DND-41 (cell line): ENCODE results near the gene FBXO47.

ENCODE experiments used
- EZH2 ChIP-seq: IDR thresholded peaks from 3 replicates; pipeline ENCODE4 v1.6.1; 2012; ENCODE audit warnings: borderline replicate concordance, low read depth, mild to moderate bottlenecking, moderate library complexity, low read length, inconsistent platforms; ENCODE audit not compliant: severe bottlenecking
- TF ChIP-seq, protein P1 (sequence below): IDR thresholded peaks from 2 replicates; pipeline ENCODE4 v1.5.1; 2012; ENCODE audit warnings: borderline replicate concordance, low read length, moderate library complexity, mild to moderate bottlenecking; ENCODE audit not compliant: poor library complexity, severe bottlenecking; ENCODE audit errors: extremely low read depth

- TF ChIP-seq, protein P1, sequence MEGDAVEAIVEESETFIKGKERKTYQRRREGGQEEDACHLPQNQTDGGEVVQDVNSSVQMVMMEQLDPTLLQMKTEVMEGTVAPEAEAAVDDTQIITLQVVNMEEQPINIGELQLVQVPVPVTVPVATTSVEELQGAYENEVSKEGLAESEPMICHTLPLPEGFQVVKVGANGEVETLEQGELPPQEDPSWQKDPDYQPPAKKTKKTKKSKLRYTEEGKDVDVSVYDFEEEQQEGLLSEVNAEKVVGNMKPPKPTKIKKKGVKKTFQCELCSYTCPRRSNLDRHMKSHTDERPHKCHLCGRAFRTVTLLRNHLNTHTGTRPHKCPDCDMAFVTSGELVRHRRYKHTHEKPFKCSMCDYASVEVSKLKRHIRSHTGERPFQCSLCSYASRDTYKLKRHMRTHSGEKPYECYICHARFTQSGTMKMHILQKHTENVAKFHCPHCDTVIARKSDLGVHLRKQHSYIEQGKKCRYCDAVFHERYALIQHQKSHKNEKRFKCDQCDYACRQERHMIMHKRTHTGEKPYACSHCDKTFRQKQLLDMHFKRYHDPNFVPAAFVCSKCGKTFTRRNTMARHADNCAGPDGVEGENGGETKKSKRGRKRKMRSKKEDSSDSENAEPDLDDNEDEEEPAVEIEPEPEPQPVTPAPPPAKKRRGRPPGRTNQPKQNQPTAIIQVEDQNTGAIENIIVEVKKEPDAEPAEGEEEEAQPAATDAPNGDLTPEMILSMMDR: no peak
- TF ChIP-seq EZH2: no peak
Observed at GRCh38 chr17:38892620-38893019, 74.6 kb downstream of the FBXO47 start.
